HFF-Myc (cell line): ENCODE data around the gene ATP1A4.

Experiments
- DNase-seq: peaks from one replicate; pipeline ENCODE4 v3.0.0-alpha.2; 2011; ENCODE audit warnings: low read depth; ENCODE audit errors: extremely low read depth
- H3K4me3 ChIP-seq: replicated peaks from 2 replicates; pipeline ENCODE4 v1.5.1; 2011; ENCODE audit warnings: low read depth, mild to moderate bottlenecking, control low read depth, low read length
- TF ChIP-seq, protein P1 (sequence below): IDR thresholded peaks from 2 replicates; pipeline ENCODE4 v1.5.1; 2012; ENCODE audit warnings: mild to moderate bottlenecking, low read depth, low read length, control low read depth; ENCODE audit errors: missing control alignments

ATP1A4 gene

DNA sequence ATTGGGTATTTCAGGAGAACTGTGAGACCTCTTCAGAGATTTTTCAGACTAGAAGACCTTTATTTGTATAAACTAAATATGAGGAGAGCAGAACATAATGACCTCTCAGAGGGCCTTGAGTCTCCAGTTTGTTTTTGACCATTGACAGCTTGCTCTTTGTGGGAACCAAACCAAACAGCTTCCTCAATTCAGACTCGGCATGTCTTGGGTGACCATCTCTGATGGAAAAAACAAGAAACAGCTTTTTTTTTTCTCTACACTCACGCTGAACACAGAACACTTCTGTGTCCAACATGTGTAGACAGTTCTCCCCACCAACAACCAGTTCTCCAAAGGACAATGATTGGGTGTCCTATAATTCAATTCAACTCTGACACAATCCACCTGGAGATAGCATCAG, 11.5 kb downstream of the ATP1A4 start:
- TF ChIP-seq, protein P1, sequence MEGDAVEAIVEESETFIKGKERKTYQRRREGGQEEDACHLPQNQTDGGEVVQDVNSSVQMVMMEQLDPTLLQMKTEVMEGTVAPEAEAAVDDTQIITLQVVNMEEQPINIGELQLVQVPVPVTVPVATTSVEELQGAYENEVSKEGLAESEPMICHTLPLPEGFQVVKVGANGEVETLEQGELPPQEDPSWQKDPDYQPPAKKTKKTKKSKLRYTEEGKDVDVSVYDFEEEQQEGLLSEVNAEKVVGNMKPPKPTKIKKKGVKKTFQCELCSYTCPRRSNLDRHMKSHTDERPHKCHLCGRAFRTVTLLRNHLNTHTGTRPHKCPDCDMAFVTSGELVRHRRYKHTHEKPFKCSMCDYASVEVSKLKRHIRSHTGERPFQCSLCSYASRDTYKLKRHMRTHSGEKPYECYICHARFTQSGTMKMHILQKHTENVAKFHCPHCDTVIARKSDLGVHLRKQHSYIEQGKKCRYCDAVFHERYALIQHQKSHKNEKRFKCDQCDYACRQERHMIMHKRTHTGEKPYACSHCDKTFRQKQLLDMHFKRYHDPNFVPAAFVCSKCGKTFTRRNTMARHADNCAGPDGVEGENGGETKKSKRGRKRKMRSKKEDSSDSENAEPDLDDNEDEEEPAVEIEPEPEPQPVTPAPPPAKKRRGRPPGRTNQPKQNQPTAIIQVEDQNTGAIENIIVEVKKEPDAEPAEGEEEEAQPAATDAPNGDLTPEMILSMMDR: no peak
- DNase-seq: no peak
- no peak overlapping the region for H3K4me3 ChIP-seq

DNA sequence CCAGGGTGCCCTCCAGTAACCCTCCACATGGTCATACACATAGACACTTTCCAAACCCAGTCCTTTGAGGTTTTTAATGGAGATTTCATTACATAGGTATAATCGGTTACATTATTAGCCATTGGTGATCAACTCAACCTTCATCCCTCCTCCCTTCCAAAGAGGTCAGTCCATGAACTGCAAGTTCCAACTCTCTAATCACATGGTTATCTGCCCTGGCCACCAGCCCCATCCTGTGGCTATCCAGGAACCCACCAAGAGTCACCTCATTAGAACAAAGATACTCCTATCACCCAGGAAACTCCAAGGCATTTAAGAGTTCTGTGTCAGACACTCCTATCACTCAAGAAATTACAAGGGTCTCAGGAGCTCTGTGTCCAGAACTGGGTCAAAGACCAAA, 12.2 kb downstream of the ATP1A4 start:
- TF ChIP-seq, protein P1: no peak
- no peak for DNase-seq
- no peak overlapping the region for H3K4me3 ChIP-seq

DNA sequence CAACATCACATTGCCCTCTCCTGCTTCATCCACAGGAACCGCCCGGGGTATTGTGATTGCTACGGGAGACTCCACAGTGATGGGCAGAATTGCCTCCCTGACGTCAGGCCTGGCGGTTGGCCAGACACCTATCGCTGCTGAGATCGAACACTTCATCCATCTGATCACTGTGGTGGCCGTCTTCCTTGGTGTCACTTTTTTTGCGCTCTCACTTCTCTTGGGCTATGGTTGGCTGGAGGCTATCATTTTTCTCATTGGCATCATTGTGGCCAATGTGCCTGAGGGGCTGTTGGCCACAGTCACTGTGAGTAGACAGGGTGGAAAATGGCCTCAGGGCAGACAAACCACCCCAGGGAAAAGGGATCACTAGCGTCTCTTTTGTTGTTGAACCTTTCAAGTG, 12.7 kb downstream of the ATP1A4 start:
- DNase-seq: no peak
- no peak overlapping the region for H3K4me3 ChIP-seq
- TF ChIP-seq, protein P1: no peak

DNA sequence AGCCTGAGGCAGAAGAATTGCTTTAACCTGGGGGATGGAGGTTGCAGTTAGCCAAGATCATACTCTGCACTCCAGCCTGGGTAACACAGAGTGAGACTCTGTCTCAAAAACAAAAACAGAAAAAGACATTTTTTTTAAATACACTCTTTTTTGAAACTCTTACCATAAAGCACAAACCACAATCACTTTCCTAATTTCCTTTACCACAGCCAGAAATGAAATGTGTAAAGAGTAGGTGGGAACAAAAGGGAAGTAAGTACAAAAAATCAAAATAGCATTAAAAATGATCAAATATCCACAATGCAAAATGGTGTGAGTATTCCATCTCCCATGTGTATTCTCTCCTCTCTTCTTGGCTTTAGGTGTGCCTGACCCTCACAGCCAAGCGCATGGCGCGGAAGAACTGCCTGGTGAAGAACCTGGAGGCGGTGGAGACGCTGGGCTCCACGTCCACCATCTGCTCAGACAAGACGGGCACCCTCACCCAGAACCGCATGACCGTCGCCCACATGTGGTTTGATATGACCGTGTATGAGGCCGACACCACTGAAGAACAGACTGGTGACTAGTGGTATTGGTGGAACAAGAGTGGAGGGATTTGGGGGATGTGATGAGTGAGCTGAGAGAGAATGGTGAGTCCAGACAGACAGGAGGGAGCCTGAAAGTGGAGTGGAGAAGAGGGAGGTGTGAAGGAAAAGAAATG, 14.9 kb downstream of the ATP1A4 start:
- TF ChIP-seq, protein P1: no peak
- no peak for DNase-seq

DNA sequence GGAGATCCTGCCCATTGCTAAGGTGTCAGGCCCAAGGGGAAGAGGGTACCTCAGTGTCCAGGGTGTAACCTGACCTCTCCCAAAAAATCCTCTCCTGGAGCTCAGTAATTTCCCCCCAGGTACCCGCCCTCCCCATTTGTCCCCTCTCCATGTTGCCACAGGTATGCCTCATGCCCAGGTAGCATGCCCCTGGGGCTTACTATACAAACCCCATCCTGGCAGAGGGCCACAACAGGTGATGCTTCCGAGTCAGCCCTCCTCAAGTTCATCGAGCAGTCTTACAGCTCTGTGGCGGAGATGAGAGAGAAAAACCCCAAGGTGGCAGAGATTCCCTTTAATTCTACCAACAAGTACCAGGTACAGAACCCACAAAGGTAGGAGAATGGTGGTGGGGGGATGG, 15.7 kb downstream of the ATP1A4 start:
- H3K4me3 ChIP-seq: no peak overlapping the region
- TF ChIP-seq, protein P1: no peak
- DNase-seq: no peak

More for the DNA sequence above, 14.9 kb downstream of the ATP1A4 start:
- H3K4me3 ChIP-seq: no peak overlapping the region

DNA sequence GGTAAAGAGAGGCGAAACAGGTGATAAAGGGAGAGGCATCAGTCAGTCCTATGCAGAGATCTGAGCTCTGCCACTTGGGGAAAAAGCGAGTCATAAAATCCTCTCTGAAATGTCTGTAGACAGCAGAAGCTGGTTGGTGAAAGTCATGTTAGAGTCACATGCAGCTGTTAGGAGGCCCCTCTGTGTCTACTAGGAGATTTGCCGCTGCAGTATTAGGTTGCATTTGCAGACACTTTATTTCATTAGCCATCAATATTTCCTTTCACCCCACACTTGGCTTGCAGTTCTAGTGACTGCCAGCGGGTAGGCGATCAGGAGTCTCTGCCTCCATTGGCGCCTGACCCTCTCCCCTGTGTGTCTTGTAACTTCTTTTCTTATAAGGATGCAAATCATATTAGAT, 16.2 kb downstream of the ATP1A4 start:
- H3K4me3 ChIP-seq: no peak overlapping the region
- no peak for DNase-seq
- TF ChIP-seq, protein P1: no peak

DNA sequence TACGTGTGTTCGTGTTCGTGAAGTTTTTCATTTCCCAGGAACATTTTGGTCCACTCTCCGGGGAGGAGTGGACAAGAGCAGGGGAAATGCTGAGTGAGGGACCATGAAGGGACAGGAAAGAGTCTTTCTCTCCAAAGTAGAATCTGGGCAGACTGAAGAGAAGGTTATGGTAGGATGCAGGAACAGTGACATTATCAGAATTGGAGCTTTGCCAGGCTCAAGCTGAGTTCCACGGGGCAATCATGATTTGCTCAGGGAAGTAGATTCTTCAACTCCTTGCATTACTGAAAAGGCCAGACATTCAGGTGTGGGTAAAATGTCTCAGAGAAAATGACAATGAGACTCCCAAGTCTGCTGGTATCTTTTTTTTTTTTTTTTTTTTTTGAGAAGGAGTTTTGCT, 16.6 kb downstream of the ATP1A4 start:
- H3K4me3 ChIP-seq: no peak overlapping the region
- TF ChIP-seq, protein P1: no peak
- no peak for DNase-seq
